Measurements from ENCODE around the gene CS. TPM values are rescaled to one million over a fixed set of nuclear protein-coding genes. Genes with fewer than 3 reads are reported as not detected.
A peak's percentile ranks its signal among the peaks of the same experiment; 100 is the strongest.

CS gene
- total and polyA plus RNA-seq, 2 experiments from 2014 or later = 243 to 360 TPM

GRCh38 chr12:56315249-56315621 lies 15.1 kb upstream of the CS start:
- Histone ChIP-seq H3K4me3 (peak overlapping the region; percentile 70), H3K4me1 (ENCODE audit: low read depth) (peaks cover 5% of the 10 kb centered on the region), H3K27me3 (no peaks in the 10 kb centered on the region), H3K36me3 (peaks cover 37% of the 10 kb centered on the region), H3K9me3 (ENCODE audit: low read depth) (no peaks in the 10 kb centered on the region), H3K27ac (peak overlapping the region; percentile 88)
- TF ChIP-seq, protein P1, sequence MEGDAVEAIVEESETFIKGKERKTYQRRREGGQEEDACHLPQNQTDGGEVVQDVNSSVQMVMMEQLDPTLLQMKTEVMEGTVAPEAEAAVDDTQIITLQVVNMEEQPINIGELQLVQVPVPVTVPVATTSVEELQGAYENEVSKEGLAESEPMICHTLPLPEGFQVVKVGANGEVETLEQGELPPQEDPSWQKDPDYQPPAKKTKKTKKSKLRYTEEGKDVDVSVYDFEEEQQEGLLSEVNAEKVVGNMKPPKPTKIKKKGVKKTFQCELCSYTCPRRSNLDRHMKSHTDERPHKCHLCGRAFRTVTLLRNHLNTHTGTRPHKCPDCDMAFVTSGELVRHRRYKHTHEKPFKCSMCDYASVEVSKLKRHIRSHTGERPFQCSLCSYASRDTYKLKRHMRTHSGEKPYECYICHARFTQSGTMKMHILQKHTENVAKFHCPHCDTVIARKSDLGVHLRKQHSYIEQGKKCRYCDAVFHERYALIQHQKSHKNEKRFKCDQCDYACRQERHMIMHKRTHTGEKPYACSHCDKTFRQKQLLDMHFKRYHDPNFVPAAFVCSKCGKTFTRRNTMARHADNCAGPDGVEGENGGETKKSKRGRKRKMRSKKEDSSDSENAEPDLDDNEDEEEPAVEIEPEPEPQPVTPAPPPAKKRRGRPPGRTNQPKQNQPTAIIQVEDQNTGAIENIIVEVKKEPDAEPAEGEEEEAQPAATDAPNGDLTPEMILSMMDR (IDR thresholded peaks at IDR 0.05; ENCODE audit: low read depth, low read length) = no peak
- DNase-seq (ENCODE audit: low read depth in 1 of 2, low spot score in 1 of 2) = no peak

DNA sequence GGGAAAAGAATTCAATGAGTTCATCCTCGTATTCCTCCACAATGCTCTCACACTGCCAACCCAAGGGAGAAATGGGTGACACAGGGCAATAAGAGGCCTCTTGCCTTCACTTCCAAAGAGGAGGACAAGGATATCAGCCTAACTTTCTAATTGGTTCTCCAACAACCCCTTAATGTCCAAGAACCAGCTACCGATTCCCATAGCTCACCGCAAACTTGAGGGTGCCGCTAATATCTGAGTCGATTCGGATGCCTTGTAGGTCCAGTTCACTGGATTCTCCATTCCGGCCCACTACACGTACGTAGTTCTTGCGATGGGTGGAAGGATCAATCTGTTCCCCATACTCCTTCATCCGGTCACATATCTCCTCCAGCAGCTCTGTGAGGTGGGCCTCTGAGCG lies 10.9 kb upstream of the CS start:
- H3K36me3 ChIP-seq = peaks cover 53% of the 10 kb centered on the region
- no peaks in the 10 kb centered on the region for H3K9me3 ChIP-seq (ENCODE audit: low read depth)
- no peak for DNase-seq (ENCODE audit: low read depth in 1 of 2, low spot score in 1 of 2)
- H3K4me3 ChIP-seq = no peak overlapping the region
- peaks cover 5% of the 10 kb centered on the region for H3K4me1 ChIP-seq (ENCODE audit: low read depth)
- TF ChIP-seq, protein P1 (IDR thresholded peaks at IDR 0.05; ENCODE audit: low read depth, low read length) = no peak
- H3K27me3 ChIP-seq = no peaks in the 10 kb centered on the region
- H3K27ac ChIP-seq = no peak overlapping the region

DNA sequence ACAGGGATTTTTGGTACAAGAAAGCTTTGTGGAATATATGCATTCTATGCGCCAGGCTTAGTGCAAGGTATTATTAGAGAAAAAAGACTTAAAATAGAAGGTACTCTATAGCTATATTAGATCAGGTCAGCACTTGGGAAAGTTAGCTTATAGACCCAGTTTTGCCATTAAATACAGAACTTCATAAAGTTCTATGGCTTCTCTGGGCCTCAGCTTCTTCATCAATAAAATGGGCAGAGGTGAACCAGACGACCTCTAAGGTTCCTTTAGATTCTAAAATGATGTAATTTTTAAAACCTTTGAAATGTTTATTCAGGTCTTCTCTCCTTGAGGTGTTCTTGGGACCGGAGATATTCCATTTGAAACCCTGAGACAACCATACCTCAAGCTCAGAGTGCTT lies 8.6 kb upstream of the CS start:
- no peak for DNase-seq (ENCODE audit: low read depth in 1 of 2, low spot score in 1 of 2)
- Histone ChIP-seq H3K36me3 (peaks cover 49% of the 10 kb centered on the region), H3K9me3 (ENCODE audit: low read depth) (no peaks in the 10 kb centered on the region)

DNA sequence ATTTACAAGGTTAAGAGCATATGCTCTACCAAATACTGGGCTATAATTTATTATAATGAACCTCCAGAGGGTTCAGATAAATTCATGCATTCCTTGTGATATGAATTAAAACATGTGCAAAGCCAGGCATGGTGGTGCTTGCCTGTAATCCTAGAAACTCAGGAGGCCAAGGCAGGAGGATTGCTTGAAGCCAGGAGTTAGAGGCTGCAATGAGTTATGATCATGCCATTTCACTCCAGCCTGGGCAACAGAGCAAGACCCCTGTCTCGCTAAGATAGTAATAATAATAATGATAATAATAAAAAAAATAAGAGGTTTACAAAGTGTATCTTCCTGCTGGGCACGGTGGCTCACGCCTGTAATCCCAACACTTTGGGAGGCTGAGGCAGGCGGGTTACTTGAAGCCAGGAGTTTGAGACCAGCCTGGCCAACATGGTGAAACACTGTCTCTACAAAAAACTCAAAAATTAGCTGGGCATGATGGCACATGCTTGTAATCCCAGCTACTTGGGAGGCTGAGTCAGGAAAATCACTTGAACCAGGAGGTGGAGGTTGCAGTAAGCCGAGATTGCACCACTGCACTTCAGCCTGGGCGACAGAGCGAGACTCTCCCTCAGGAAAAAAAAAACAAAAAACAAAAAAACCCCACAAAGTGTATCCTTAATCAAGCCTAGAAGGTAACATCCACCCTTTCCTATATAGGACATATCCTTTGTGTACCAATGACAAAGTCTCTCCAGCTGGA lies 7.3 kb upstream of the CS start:
- H3K27me3 ChIP-seq = no peaks in the 10 kb centered on the region
- H3K4me3 ChIP-seq = no peak overlapping the region
- H3K27ac ChIP-seq = no peak overlapping the region
- no peaks in the 10 kb centered on the region for H3K4me1 ChIP-seq (ENCODE audit: low read depth)
- H3K36me3 ChIP-seq = peaks cover 39% of the 10 kb centered on the region
- DNase-seq (ENCODE audit: low read depth in 1 of 2, low spot score in 1 of 2) = no peak
- H3K9me3 ChIP-seq (ENCODE audit: low read depth) = no peaks in the 10 kb centered on the region
- TF ChIP-seq, protein P1 (IDR thresholded peaks at IDR 0.05; ENCODE audit: low read depth, low read length) = no peak

More for the DNA sequence above, 8.6 kb upstream of the CS start:
- TF ChIP-seq, protein P1 (IDR thresholded peaks at IDR 0.05; ENCODE audit: low read depth, low read length) = no peak
- Histone ChIP-seq H3K4me1 (ENCODE audit: low read depth) (no peaks in the 10 kb centered on the region), H3K27me3 (no peaks in the 10 kb centered on the region), H3K27ac (no peak overlapping the region), H3K4me3 (no peak overlapping the region)

DNA sequence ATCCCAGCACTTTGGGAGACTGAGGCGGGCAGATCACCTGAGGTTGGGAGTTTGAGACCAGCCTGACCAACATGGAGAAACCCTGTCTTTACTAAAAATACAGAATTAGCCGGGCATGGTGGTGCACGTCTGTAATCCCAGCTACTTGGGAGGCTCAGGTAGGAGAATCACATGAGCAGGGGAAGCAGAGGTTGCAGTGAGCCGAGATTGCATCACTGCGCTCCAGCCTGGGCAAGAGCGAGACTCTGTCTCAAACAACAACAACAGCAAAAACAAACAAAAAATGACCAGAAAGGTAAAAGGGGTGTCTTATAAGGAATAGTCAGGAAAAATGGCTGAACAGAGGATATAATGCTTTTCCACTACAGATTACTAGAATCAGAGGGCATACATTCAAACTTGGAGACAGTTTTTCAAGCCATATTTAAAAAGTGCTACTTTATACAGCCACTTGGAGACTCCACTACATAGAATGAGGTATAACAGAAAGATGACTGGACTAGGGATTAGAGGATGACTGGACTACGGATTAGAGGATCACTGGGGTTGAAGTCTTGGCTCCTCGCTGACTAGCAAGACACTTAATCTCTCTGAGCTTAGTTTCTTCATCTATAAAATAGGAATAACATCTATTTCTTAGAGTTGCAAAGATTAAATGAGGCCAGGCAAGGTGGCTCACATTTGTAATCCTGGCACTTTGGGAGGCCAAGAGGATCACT lies 4.9 kb upstream of the CS start:
- no peak overlapping the region for H3K4me3 ChIP-seq
- no peak overlapping the region for H3K27ac ChIP-seq
- no peak for DNase-seq (ENCODE audit: low read depth in 1 of 2, low spot score in 1 of 2)
- H3K36me3 ChIP-seq = peaks cover 27% of the 10 kb centered on the region
- no peaks in the 10 kb centered on the region for H3K27me3 ChIP-seq
- peaks cover 18% of the 10 kb centered on the region for H3K4me1 ChIP-seq (ENCODE audit: low read depth)
- TF ChIP-seq, protein P1 (IDR thresholded peaks at IDR 0.05; ENCODE audit: low read depth, low read length) = no peak
- no peaks in the 10 kb centered on the region for H3K9me3 ChIP-seq (ENCODE audit: low read depth)

Data from cardiac muscle cell (in vitro differentiated cells and primary cell).